Right renal pelvis (tissue), 4 donors: ENCODE results near the gene ZMYM3. TPM values are rescaled to one million over a fixed set of nuclear protein-coding genes. Genes with fewer than 3 reads are reported as not detected.

Experiments
- DNase-seq, 4 donors: peaks; one replicate each; pipeline ENCODE4 v3.0.0-alpha.2; 2013; ENCODE audit warnings: low read depth in 4 of 4, low spot score in 3 of 4, missing footprints in 1 of 4
- polyA plus RNA-seq, 4 donors: library from polyadenylated mRNA; unstranded; fragments of 120-200 nt; gene quantifications; one replicate each; pipeline ENCODE4 v1.2.1, GENCODE V29; 2013; ENCODE audit not compliant: insufficient read length in 4 of 4

ZMYM3 gene
- polyA plus RNA-seq, 4 donors, result 57.7 to 65.6 (median 59.7) TPM

DNA sequence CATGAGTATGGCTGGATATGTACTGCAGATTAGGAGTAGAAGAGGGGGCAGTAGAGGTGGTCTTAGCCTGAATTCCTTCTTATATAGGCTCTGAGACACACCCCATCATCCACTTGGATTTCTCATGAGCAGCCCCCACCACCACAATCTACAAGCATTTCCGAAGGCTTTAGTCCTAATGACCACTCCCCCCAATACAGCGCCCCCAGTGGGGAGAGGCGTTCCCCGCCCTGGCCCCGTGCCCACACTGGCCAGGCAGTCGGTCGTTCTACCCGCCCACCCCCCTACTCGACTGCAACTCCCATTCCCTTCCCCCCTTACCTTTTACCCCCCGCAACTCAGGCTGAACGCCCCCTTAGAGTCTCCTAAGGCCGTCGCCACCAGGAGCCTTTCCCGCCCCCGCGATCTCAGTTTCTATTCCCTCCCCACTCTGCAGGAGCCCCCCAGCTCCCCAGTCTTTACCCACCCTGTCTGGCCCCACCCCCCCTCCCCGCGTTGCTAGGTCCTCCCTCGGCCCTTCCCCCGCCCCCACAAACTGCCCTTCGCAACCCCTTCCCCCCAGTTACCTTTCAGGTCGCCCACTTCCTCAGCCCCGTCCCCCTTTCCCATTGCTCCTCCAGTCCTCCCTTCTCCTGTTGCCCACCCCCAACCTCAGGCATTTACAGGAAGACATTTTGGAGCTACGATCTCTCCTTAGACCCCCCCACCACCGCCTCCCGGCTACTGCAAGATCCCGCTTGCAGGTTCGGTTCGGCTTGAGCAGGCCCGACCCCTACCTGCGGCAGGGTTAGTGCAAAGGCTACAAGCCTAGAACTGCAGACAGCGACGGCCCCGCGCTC is 468 bp downstream of the ZMYM3 start:
- peak in 2 of 4 donors; percentile 31 to 41 for DNase-seq

GRCh38 chrX:71252221-71252620 is 1.7 kb downstream of the ZMYM3 start:
- no peak for DNase-seq

- DNase-seq, result peak in 1 of 4 donors; percentile 8
These were observed 2.4 kb downstream of the ZMYM3 start for GRCh38 chrX:71251466-71251973.

DNA sequence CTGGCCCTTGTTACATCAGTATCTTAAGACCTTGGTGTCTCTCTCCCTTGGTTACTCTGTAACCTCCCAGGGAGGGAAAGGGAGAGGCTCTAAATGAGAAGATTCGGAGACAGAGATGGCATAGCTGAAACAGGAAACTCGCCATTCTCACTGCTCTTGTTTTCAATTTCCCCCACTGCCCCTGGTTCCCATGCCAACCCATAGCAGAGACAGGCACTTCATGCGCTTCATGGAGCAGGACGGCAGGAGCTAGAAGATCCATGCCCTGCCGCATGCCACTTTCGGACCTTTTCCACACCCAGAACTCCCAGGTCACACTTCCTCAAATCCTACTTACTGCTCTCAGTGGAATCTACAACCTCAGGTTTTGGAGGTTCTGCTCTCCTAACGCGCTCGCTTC is 3.1 kb downstream of the ZMYM3 start:
- peak in 1 of 4 donors; percentile 6 for DNase-seq

GRCh38 chrX:71245159-71245558 is 8.8 kb downstream of the ZMYM3 start:
- DNase-seq, result no peak

- no peak for DNase-seq
These were observed 9.4 kb downstream of the ZMYM3 start for GRCh38 chrX:71244359-71245128.

DNA sequence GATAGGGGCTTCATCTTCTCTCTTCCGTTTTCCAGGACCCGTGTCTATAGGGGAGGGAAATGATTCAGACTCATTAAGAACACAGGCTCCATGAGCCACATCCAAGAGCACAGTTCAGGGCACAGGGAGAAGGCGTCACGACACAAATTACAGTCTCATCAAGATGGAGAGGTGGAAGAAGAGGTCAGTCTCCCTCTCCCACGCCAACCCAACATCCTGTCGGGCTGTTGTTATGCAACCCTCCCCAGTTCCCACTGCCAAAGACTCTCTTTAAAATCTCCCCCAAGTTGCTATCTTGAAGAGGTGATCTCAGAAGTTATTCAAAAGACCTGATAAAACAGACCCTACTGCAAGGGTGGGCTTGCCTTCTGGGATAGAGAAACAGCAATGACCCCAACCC is 12.6 kb downstream of the ZMYM3 start:
- DNase-seq, result no peak

DNA sequence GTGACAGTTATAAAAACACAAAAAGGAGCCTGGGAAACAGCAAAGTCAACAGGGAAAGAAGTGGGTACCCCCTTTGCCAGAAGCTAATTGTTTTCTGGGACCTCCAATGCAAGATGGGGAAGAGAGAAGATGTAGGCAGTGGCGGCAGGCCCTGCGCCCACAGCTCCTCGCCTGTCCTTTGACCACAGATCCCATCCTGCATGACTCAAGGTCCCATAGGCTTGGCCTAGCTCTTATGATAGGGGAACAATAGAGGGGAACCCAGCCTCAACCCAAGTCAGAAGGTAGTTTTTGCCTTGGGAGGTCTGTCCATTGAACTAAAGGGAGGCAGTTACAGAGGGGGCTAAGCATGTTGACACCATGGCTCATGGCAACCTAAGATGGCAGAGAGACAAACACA is 14.2 kb downstream of the ZMYM3 start:
- DNase-seq, result no peak

- no peak for DNase-seq
These were observed 17.1 kb downstream of the ZMYM3 start for GRCh38 chrX:71236836-71237235.

DNA sequence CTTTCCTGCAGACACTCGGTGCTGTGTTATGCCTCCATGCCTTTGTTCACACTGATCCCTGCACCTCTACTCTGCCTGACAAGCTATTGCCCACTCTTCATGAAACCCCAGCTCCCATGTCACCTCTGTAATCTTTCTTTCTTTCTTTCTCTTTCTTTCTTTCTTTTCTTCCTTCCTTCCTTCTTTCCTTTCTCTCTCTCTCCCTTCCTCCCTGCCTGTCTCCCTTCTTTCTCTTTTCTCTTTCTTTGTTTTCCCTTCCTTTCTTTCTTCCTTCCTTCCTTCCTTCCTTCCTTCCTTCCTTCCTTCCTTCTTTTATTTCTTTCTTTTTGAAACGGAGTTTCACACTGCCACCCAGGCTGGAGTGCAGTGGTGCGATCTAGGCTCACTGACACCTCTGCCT is 18.5 kb downstream of the ZMYM3 start:
- DNase-seq, result no peak

DNA sequence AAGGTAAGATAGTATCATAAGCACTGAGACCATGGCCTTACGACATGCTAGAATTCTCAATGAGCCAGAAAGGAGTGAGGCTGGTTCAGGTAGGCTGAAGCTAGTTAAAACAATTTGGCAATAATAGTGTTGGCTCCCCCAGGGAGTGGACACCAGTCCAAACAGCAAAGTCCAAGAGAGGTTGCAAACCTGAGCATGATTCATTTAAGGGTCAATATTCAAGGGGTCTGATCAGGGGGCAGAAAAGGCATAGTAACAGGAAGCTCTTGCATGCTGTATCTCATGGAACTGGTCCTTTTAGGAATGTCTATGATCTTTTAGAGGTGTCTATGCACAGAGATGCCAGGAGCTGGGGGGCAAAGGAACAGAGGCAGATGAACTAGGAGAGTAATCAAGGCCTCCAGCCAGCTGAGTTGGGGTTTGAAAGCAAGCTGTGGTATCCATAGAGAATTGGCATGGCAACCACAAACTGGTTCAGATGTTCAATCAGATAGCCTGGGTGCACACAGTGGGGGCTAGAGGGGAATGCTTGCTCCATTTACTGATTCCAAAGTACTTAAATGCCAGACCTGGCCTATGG is 25.8 kb downstream of the ZMYM3 start:
- no peak for DNase-seq

- DNase-seq, result no peak
These were observed 26.4 kb downstream of the ZMYM3 start for GRCh38 chrX:71227370-71228062.

GRCh38 chrX:71225676-71226075 is 28.3 kb downstream of the ZMYM3 start:
- DNase-seq, result no peak

DNA sequence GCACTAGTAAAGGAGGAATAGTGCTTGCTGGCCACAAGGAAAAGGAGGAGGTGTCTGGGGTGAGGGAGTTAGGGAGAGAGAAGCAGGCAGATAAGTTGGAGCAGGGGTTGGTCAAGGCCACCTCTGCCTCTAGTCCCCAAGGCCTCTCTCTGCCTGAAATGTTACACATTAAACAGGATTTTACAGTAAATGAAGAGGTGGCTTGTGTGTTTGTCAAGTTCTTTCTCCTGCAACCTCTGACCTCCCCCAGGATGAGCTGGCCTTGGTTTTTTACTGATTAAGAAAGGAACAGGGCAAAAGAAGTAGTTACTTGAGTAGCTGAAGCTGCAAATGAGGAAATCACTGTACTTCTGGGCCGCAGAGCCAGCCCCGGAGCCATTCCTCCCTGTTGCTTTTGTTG is 28.9 kb downstream of the ZMYM3 start:
- DNase-seq, result no peak

DNA sequence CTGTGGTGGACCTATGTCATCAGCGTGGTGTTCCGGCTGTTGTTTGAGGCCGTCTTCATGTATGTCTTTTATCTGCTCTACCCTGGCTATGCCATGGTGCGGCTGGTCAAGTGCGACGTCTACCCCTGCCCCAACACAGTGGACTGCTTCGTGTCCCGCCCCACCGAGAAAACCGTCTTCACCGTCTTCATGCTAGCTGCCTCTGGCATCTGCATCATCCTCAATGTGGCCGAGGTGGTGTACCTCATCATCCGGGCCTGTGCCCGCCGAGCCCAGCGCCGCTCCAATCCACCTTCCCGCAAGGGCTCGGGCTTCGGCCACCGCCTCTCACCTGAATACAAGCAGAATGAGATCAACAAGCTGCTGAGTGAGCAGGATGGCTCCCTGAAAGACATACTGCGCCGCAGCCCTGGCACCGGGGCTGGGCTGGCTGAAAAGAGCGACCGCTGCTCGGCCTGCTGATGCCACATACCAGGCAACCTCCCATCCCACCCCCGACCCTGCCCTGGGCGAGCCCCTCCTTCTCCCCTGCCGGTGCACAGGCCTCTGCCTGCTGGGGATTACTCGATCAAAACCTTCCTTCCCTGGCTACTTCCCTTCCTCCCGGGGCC is 29.7 kb downstream of the ZMYM3 start:
- no peak for DNase-seq

GRCh38 chrX:71222929-71223328 is 31.0 kb downstream of the ZMYM3 start, which contains the start of gene GJB1:
Gene GJB1 (plus strand): TSS chrX:71223224. CDS start chrX:71223708, 484 bp downstream.
- DNase-seq, result no peak

GRCh38 chrX:71221145-71221544 is 32.8 kb downstream of the ZMYM3 start:
- DNase-seq, result no peak

DNA sequence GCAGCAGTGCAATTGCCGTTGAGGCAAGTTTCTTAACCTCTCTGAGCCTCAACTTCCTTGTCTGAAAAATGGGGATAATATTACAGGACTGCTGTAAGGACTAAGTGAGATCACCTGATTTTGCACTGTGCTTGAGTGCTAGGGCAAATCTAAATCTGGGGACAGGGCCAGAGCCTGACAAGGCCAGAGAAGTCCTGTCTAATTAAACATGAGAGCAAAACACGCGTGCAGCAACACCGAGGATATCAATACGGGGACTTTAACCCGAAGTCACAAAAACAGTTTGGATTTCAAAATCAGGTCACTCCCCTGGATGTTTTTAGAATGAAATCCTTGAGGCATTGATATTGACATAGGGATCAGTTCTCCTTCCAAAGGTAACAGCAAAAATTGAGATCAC is 36.6 kb downstream of the ZMYM3 start:
- no peak for DNase-seq

DNA sequence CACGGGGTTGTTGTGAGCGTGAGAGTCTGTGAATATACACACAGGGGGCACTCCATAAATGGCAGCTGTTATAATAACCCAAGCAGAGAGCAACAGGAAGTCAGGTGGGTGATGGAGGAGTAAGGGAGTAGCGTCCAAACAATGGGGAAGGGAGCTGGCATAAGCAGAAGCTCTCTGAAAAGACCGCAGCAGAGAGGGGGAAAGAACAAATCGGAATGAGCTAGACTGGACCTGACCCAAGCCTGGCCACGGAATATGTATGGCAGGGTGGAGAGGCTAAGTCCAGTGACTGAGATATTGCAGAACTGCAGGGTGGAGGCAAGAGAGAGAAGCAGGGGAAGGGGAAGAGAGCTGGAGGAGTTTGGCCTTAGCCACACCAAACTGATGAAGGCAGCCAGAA is 37.5 kb downstream of the ZMYM3 start:
- no peak for DNase-seq

- DNase-seq, result no peak
These were observed 38.5 kb downstream of the ZMYM3 start for GRCh38 chrX:71215338-71215912.
